ENCODE data around the gene SIPA1L3. TPM values are rescaled to one million over a fixed set of nuclear protein-coding genes. Genes with fewer than 3 reads are reported as not detected.

SIPA1L3 gene
- total RNA-seq, 1 experiment from 2014 or later: 125 TPM

- ChIA-PET POLR2A (no interaction called here), CTCF (no interaction called here)
- Histone ChIP-seq H3K27me3 (replicated peaks; ENCODE audit: control insufficient read depth, insufficient read depth, low read length) (no peaks in the 10 kb centered on the region), H3K36me3 (ENCODE audit: control insufficient read depth, insufficient read depth, low read length) (peaks cover 2% of the 10 kb centered on the region), H3K4me3 (ENCODE audit: low read depth, low read length) (no peak overlapping the region), H3K4me1 (peaks cover 3% of the 10 kb centered on the region; the same call in 1 of the 2 replicates), H3K9me3 (peaks cover 3% of the 10 kb centered on the region; the same call in 1 of the 2 replicates)
- TF ChIP-seq, protein P1, sequence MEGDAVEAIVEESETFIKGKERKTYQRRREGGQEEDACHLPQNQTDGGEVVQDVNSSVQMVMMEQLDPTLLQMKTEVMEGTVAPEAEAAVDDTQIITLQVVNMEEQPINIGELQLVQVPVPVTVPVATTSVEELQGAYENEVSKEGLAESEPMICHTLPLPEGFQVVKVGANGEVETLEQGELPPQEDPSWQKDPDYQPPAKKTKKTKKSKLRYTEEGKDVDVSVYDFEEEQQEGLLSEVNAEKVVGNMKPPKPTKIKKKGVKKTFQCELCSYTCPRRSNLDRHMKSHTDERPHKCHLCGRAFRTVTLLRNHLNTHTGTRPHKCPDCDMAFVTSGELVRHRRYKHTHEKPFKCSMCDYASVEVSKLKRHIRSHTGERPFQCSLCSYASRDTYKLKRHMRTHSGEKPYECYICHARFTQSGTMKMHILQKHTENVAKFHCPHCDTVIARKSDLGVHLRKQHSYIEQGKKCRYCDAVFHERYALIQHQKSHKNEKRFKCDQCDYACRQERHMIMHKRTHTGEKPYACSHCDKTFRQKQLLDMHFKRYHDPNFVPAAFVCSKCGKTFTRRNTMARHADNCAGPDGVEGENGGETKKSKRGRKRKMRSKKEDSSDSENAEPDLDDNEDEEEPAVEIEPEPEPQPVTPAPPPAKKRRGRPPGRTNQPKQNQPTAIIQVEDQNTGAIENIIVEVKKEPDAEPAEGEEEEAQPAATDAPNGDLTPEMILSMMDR (IDR thresholded peaks at IDR 0.05; ENCODE audit: insufficient read depth in 1 of 2, low read depth in 1 of 2, low read length in 1 of 2, severe bottlenecking in 1 of 2, unreplicated experiment in 1 of 2): no peak
- BruUV-seq (replicated peaks): no TSS peak
- intact Hi-C loops (cut with micrococcal nuclease; ENCODE audit: unreplicated experiment): no loop called here
- Mint-ChIP-seq H3K36me3 (ENCODE audit: insufficient read depth, unreplicated experiment) (peaks cover 84% of the 10 kb centered on the region), H3K9me3 (ENCODE audit: unreplicated experiment) (peaks cover 17% of the 10 kb centered on the region), H3K4me3 (ENCODE audit: unreplicated experiment) (no peak overlapping the region), H3K27me3 (ENCODE audit: insufficient read depth, unreplicated experiment) (no peaks in the 10 kb centered on the region), H3K27ac (ENCODE audit: unreplicated experiment) (no peak overlapping the region), H3K4me1 (ENCODE audit: low read depth, unreplicated experiment) (peaks cover 6% of the 10 kb centered on the region)
- no peak for DNase-seq
Observed at GRCh38 chr19:37972803-37973202, 65.8 kb downstream of the SIPA1L3 start.

GRCh38 chr19:37973666-37974065, 66.7 kb downstream of the SIPA1L3 start:
- H3K36me3 ChIP-seq (ENCODE audit: control insufficient read depth, insufficient read depth, low read length): peaks cover 2% of the 10 kb centered on the region
- intact Hi-C loops (cut with micrococcal nuclease; ENCODE audit: unreplicated experiment): no loop called here
- H3K4me3 ChIP-seq (ENCODE audit: low read depth, low read length): no peak overlapping the region
- ChIA-PET CTCF (no interaction called here), POLR2A (no interaction called here)
- Mint-ChIP-seq H3K4me3 (ENCODE audit: unreplicated experiment) (no peak overlapping the region), H3K36me3 (ENCODE audit: insufficient read depth, unreplicated experiment) (peaks cover 75% of the 10 kb centered on the region), H3K27me3 (ENCODE audit: insufficient read depth, unreplicated experiment) (no peaks in the 10 kb centered on the region), H3K4me1 (ENCODE audit: low read depth, unreplicated experiment) (peaks cover under 1% of the 10 kb centered on the region), H3K27ac (ENCODE audit: unreplicated experiment) (no peak overlapping the region), H3K9me3 (ENCODE audit: unreplicated experiment) (peaks cover 17% of the 10 kb centered on the region)
- TF ChIP-seq, protein P1 (IDR thresholded peaks at IDR 0.05; ENCODE audit: insufficient read depth in 1 of 2, low read depth in 1 of 2, low read length in 1 of 2, severe bottlenecking in 1 of 2, unreplicated experiment in 1 of 2): no peak
- no TSS peak for BruUV-seq (replicated peaks)
- no peaks in the 10 kb centered on the region for H3K27me3 ChIP-seq (replicated peaks; ENCODE audit: control insufficient read depth, insufficient read depth, low read length)
- H3K9me3 ChIP-seq: peaks cover 3% of the 10 kb centered on the region; the same call in 1 of the 2 replicates
- DNase-seq: no peak
- peaks cover 8% of the 10 kb centered on the region; the same call in 1 of the 2 replicates for H3K4me1 ChIP-seq

DNA sequence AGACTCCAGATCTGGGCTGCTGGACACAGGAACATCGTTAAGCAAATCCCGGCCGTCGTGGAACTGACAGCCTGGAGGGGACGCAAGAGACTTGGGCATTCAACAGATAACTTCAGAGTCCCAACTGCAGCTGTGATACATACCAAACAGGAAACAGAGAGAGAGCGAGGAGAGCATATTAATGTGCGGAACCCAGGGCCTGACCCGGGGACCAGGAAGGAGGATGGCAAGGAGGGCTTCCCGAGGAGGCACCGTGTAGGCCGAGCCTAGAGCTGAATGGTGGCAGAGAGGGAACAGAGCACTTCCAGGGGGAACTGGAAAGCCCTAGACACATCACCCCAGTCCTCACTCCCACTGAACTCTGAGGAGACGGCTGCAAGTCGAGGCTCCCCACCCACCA, 68.1 kb downstream of the SIPA1L3 start:
- intact Hi-C loops (cut with micrococcal nuclease; ENCODE audit: unreplicated experiment): no loop called here
- no peak overlapping the region for H3K27ac Mint-ChIP-seq (ENCODE audit: unreplicated experiment)

More for the DNA sequence above, 68.1 kb downstream of the SIPA1L3 start:
- no TSS peak for BruUV-seq (replicated peaks)
- H3K27me3 ChIP-seq (replicated peaks; ENCODE audit: control insufficient read depth, insufficient read depth, low read length): no peaks in the 10 kb centered on the region
- TF ChIP-seq, protein P1 (IDR thresholded peaks at IDR 0.05; ENCODE audit: insufficient read depth in 1 of 2, low read depth in 1 of 2, low read length in 1 of 2, severe bottlenecking in 1 of 2, unreplicated experiment in 1 of 2): no peak
- peaks cover 69% of the 10 kb centered on the region for H3K36me3 Mint-ChIP-seq (ENCODE audit: insufficient read depth, unreplicated experiment)
- CTCF ChIA-PET: no interaction called here
- no peak overlapping the region for H3K4me3 ChIP-seq (ENCODE audit: low read depth, low read length)
- no peak overlapping the region for H3K4me3 Mint-ChIP-seq (ENCODE audit: unreplicated experiment)
- peaks cover 17% of the 10 kb centered on the region for H3K9me3 Mint-ChIP-seq (ENCODE audit: unreplicated experiment)
- peaks cover 2% of the 10 kb centered on the region for H3K36me3 ChIP-seq (ENCODE audit: control insufficient read depth, insufficient read depth, low read length)
- H3K27me3 Mint-ChIP-seq (ENCODE audit: insufficient read depth, unreplicated experiment): no peaks in the 10 kb centered on the region
- H3K4me1 ChIP-seq: peaks cover 19% of the 10 kb centered on the region
- DNase-seq: no peak
- POLR2A ChIA-PET: no interaction called here
- H3K9me3 ChIP-seq: peaks cover 3% of the 10 kb centered on the region; the same call in 1 of the 2 replicates
- H3K4me1 Mint-ChIP-seq (ENCODE audit: low read depth, unreplicated experiment): peaks cover 9% of the 10 kb centered on the region
